Spleen (tissue), 11 donors: ENCODE results near the gene RAB7B. TPM values are rescaled to one million over a fixed set of nuclear protein-coding genes. Genes with fewer than 3 reads are reported as not detected.

ENCODE experiments used
- DNase-seq: peaks from one replicate; pipeline ENCODE4 v3.0.0-alpha.2; 2020
- H3K27ac ChIP-seq, 8 donors: fragments of 200-600 bp; sonication (generic) in 7 of 8; 1 replicate in 4 of 8; 2 replicates in 4 of 8; pipeline versions ENCODE4 v1.5.0 to v1.8.0; 2016 to 2021; ENCODE audit warnings: inconsistent platforms in 4 of 8, mild to moderate bottlenecking in 4 of 8, moderate library complexity in 1 of 8
- H3K27me3 ChIP-seq, 7 donors: fragments of 200-600 bp; sonication (generic) in 6 of 7; replicated peaks in 1 of 7; 1 replicate in 4 of 7; 2 replicates in 3 of 7; pipeline versions ENCODE4 v1.5.0 to v1.8.0; 2016 to 2021; ENCODE audit warnings: inconsistent platforms in 3 of 7, mild to moderate bottlenecking in 1 of 7
- H3K36me3 ChIP-seq, 6 donors: fragments of 200-600 bp; sonication (generic) in 5 of 6; 1 replicate in 4 of 6; 2 replicates in 2 of 6; pipeline versions ENCODE4 v1.5.0 to v1.8.0; 2016 to 2021; ENCODE audit warnings: inconsistent platforms in 2 of 6
- H3K4me1 ChIP-seq, 6 donors: fragments of 200-600 bp; sonication (generic) in 5 of 6; 1 replicate in 3 of 6; 2 replicates in 3 of 6; pipeline versions ENCODE4 v1.5.0 to v1.8.0; 2016 to 2021; ENCODE audit warnings: inconsistent platforms in 3 of 6
- H3K4me3 ChIP-seq, 8 donors: fragments of 200-600 bp; sonication (generic) in 7 of 8; 1 replicate in 4 of 8; 2 replicates in 4 of 8; pipeline versions ENCODE4 v1.5.0 to v1.8.0; 2016 to 2021; ENCODE audit warnings: inconsistent platforms in 4 of 8, mild to moderate bottlenecking in 4 of 8, moderate library complexity in 2 of 8
- H3K9me3 ChIP-seq, 8 donors: fragments of 200-600 bp; sonication (generic) in 7 of 8; 1 replicate in 4 of 8; 2 replicates in 4 of 8; pipeline versions ENCODE4 v1.5.0 to v1.8.0; 2016 to 2021; ENCODE audit warnings: inconsistent platforms in 4 of 8
- CTCF ChIP-seq, 11 experiments: fragments of 200-600 bp in 7 of 11; fragments of 450-650 bp in 4 of 11; sonication (generic) in 4 of 11; IDR thresholded peaks in 8 of 11; conservative IDR thresholded peaks in 3 of 11; 1 replicate in 7 of 11; 2 replicates in 4 of 11; pipeline versions ENCODE4 v1.4.0 to v1.8.0; 2016 to 2021; ENCODE audit warnings: antibody characterized with exemption in 11 of 11, inconsistent platforms in 4 of 11, mild to moderate bottlenecking in 1 of 11
- POLR2A ChIP-seq, 3 donors: fragments of 450-650 bp; IDR thresholded peaks; one replicate each; pipeline ENCODE4 v1.5.1; 2017; ENCODE audit warnings: antibody characterized with exemption in 3 of 3, mild to moderate bottlenecking in 1 of 3
- POLR2AphosphoS5 ChIP-seq, 3 donors: sonication (generic); formaldehyde crosslinking; IDR thresholded peaks; one replicate each; pipeline ENCODE4 v1.5.1; 2017; ENCODE audit warnings: antibody characterized with exemption in 3 of 3
- WGBS, 5 donors: extraction: QIAGEN DNeasy Blood & Tissue Kit in 3 of 5; methylation state at CpG; one replicate each; pipeline versions ENCODE4 v1.1.5 to v1.1.7; 2013 to 2018; 5-methylcytosine and 5-hydroxymethylcytosine counted together
- intact Hi-C: fragments of 100-400 bp; cut with DNase I; formaldehyde crosslinking; loops from one replicate; pipeline ENCODE4 v1.15.0; 2023; ENCODE audit warnings: low total_unique reads
- polyA plus RNA-seq, 3 donors: library from polyadenylated mRNA; stranded (reverse); fragments of 200-250 nt; gene quantifications; one replicate each; pipeline ENCODE4 v1.2.1, GENCODE V29; 2013
- total RNA-seq, 7 donors: library from RNA; depleted of rRNA in 3 of 7; stranded (reverse); fragments of >200 nt in 3 of 7; fragmentation: NEBNext Ultra II Directional in 4 of 7; extraction: Animal tissue kit (Norgen Biotek cat#: 25700) in 4 of 7; gene quantifications; one replicate each; pipeline versions ENCODE4 v1.1.0 to v1.2.1, GENCODE V29; 2016 to 2021
- donor health status: healthy with polysubstance abuse.
- donor health status: DM: no; HTN: no; CAD: no; lungs with moderate emphysema.
- donor health status: DM: no; HTN: no; CAD: no.
- donor health status: Bipolar disorder and iron deficiency.
- donor health status: healthy.
- donor health status: DM: no; HTN: no; CAD: no.
- donor health status: DM: yes; HTN: yes; CAD: no.

The RAB7B gene
- total and polyA plus RNA-seq, 10 donors, result 0.34 to 3.2 (median 1.9) TPM

GRCh38 chr1:205936846-205937586 lies 66.2 kb downstream of the RAB7B start:
- no peak overlapping the region for H3K4me3 ChIP-seq
- peaks cover 0 to 54% (median 0%) of the 10 kb centered on the region in 7 donors for H3K27me3 ChIP-seq
- no peak overlapping the region for H3K27ac ChIP-seq
- intact Hi-C loops, result no loop called here
- DNase-seq, result no peak
- H3K36me3 ChIP-seq, result no peaks in the 10 kb centered on the region
- no peaks in the 10 kb centered on the region for H3K4me1 ChIP-seq
- no peak for TF ChIP-seq POLR2A (IDR thresholded peaks at IDR 0.05)
- WGBS, 5 donors, result 79 to 93% (median 90%) methylated on average over 7 of the region's 7 CpGs
- H3K9me3 ChIP-seq, result no peaks in the 10 kb centered on the region

- 65 to 88% (median 75%) methylated on average over 6 of the region's 6 CpGs for WGBS, 5 donors
- no peak for DNase-seq
- Histone ChIP-seq H3K27me3 (peaks cover 0 to 53% (median 0%) of the 10 kb centered on the region in 7 donors), H3K9me3 (no peaks in the 10 kb centered on the region), H3K4me3 (no peak overlapping the region), H3K4me1 (no peaks in the 10 kb centered on the region), H3K27ac (no peak overlapping the region), H3K36me3 (no peaks in the 10 kb centered on the region)
- TF ChIP-seq POLR2AphosphoS5 (IDR thresholded peaks at IDR 0.05) (no peak), CTCF (IDR thresholded peaks at IDR 0.05 in 8 of 11, conservative IDR thresholded peaks at IDR 0.05 in 3 of 11) (no peak), POLR2A (IDR thresholded peaks at IDR 0.05) (no peak)
- intact Hi-C loops, result no loop called here
Observed at GRCh38 chr1:205936311-205936710, 66.9 kb downstream of the RAB7B start.

GRCh38 chr1:205935869-205936268 lies 67.3 kb downstream of the RAB7B start:
- intact Hi-C loops, result no loop called here
- DNase-seq, result no peak
- Histone ChIP-seq H3K4me1 (no peaks in the 10 kb centered on the region), H3K36me3 (no peaks in the 10 kb centered on the region), H3K27me3 (peaks cover 0 to 49% (median 0%) of the 10 kb centered on the region in 7 donors), H3K9me3 (no peaks in the 10 kb centered on the region), H3K27ac (no peak overlapping the region), H3K4me3 (no peak overlapping the region)
- no peak for TF ChIP-seq CTCF (IDR thresholded peaks at IDR 0.05 in 8 of 11, conservative IDR thresholded peaks at IDR 0.05 in 3 of 11)
- TF ChIP-seq POLR2A (IDR thresholded peaks at IDR 0.05), result no peak
- TF ChIP-seq POLR2AphosphoS5 (IDR thresholded peaks at IDR 0.05), result no peak
- 83 to 91% (median 85%) methylated on average over 8 of the region's 8 CpGs for WGBS, 5 donors

GRCh38 chr1:205934788-205935187 lies 68.4 kb downstream of the RAB7B start:
- intact Hi-C loops, result no loop called here
- Histone ChIP-seq H3K27me3 (peaks cover 0 to 39% (median 0%) of the 10 kb centered on the region in 7 donors), H3K9me3 (no peaks in the 10 kb centered on the region), H3K36me3 (no peaks in the 10 kb centered on the region), H3K4me3 (no peak overlapping the region), H3K27ac (no peak overlapping the region), H3K4me1 (no peaks in the 10 kb centered on the region)
- 82 to 96% (median 94%) methylated on average over 5 to 7 of the region's 7 CpGs for WGBS, 5 donors
- no peak for TF ChIP-seq CTCF (IDR thresholded peaks at IDR 0.05 in 8 of 11, conservative IDR thresholded peaks at IDR 0.05 in 3 of 11)
- TF ChIP-seq POLR2A (IDR thresholded peaks at IDR 0.05), result no peak
- no peak for TF ChIP-seq POLR2AphosphoS5 (IDR thresholded peaks at IDR 0.05)
- no peak for DNase-seq
